DMS 273 (cell line): ENCODE results near the gene TDP2.
"Not testable (repeated sequence)": the region's sequence is repeated elsewhere in the genome, so short reads cannot be mapped to it uniquely, and the experiment has no call there.

Experiments used
- DNase-seq: peaks from one replicate; lab custom pipeline; 2025; ENCODE audit not compliant: unreplicated experiment; lab: John Stamatoyannopoulos, UW

The TDP2 gene

DNA sequence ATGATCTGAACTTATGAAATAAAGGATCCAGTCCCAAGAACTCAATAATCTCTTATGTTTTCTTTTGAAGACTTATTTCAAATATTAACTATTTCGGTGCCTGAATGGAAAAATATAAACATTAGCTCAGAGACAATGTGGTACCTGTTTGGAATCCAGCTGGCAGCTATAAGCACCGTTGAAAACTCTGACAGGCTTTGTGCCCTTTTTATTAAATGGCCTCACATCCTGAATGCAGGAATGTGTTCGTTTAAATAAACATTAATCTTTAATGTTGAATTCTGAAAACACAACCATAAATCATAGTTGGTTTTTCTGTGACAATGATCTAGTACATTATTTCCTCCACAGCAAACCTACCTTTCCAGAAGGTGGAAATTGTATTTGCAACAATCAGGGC, 16.3 kb downstream of the TDP2 start:
- no peak for DNase-seq

DNA sequence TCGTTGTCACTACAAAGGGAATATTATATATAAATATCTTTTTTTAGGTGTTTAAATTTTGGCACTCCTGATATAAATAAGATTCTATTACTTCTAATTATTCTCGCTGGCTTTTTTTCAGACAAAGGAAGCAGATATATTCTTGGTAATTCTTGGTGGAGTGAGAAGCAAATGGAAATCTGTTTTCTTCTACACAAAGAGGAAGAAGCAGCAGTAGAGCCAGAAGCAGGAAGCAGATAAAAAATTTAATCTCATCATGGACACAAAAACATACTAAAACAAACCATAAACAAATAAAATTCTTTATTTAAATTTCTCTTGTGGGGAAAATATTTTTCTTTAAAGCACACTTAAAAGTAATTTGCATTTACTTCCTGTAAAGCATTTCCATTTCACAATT, 17.0 kb downstream of the TDP2 start:
- no peak for DNase-seq

DNA sequence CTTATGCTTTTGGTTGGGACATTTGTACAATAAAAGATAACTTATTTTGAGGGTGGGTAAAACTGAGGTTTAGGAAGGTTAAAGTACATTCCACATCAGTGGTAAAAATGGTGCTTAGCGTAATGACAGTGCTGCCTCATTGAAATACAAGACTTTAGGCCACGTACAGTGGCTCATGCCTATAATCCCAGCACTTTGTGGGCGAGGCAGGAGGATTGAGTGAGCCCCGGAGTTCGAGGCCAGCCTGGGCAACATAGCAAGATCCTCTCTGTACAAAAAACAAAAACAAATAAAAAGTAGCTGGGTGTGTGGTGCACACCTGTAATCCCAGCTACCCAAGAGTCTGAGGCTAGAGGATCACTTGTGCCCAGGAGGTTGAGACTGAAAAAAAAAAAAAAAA, 18.4 kb downstream of the TDP2 start:
- DNase-seq = no peak

DNA sequence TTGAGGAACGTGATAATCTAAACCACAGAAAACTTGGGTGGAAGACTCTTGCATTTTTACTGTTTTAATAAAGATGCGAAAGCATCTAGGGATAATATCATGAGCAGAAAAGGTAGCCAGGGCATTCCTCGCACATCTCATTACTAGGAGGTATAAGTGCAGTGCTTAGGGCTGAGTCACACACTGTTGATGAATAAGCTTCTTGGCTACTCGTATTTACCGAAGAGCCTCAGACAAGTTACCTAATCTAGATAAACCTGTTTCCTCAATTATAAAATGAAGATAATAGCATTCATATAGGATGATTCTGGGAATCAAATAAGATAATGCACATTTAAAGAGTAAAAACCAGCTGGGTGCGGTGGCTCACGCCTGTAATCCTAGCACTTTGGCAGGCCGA, 19.9 kb downstream of the TDP2 start:
- no peak for DNase-seq

DNA sequence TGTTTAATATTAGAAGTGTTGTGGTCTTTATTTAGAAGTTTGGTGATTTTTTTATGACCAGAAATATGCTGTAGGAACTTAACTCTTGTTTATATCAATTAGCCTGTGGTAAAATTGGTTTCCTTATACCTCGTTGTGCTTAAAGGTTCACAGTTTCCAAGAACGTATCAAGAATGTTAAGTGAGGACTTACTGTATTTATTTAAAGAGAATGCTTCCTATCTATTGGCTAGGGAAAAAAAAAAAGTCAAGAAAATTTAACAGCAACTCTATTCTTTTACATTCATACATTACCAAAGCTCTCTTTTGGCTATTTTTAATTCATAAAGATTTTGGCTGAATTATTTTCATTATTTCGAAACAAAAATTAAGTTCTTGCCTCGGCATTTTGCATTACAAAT, 22.3 kb downstream of the TDP2 start:
- DNase-seq = no peak

DNA sequence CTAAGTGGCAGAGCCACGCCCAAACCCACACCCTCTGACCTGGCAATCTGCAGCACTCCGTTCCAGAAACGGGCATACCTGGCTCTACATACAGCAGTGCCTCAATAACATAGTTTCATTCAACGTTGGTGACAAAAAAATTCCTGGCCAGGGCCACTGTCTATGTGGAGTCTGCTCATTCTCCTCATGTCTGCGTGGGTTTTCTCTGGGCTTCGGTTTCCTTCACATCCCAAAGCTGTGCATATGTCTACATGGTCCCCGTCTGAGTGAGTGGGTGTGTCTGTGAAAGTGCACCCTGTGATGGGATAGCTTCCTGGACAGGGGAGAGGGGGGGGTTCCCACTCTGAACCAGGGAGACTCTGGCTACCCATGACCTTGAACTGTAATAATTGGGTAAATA, 22.8 kb downstream of the TDP2 start:
- no peak for DNase-seq

DNA sequence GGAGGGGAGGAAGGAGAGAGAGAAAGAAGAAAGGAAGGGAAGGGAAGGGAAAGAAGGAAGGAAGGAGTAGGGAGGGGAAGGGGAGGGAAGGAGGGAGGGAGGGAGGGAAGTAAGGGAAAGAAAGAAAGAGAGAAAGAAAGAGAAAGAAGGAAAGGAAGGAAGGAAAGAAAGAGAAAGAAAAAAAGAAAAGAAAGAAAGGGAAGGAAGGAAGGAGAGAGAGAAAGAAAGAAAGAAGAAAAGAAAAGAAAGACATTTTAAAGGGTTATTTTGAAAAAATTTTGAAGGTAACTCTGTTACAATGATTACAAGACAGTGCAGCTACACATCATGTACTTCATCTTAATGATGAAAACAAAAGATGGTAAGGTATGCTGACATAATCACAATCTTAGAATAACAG, 24.6 kb downstream of the TDP2 start:
- DNase-seq = no peak

DNA sequence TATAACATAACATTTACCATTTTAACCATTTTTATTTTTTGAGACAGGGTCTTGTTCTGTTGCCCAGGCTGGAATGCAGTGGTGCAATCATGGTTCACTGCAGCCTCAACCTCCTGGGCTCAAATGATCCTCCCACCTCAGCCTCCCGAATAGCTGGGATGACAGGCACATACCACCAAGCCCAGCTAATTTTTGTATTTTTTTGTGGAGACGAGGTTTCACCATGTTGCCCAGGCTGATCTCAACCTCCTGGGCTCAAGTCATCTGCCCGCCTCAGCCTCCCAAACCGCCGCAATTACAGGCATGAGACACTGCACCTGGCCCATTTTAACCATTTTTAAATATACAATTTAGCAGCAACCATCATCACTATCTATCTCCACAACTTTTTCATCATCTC, 26.1 kb downstream of the TDP2 start:
- not testable (repeated sequence) for DNase-seq

DNA sequence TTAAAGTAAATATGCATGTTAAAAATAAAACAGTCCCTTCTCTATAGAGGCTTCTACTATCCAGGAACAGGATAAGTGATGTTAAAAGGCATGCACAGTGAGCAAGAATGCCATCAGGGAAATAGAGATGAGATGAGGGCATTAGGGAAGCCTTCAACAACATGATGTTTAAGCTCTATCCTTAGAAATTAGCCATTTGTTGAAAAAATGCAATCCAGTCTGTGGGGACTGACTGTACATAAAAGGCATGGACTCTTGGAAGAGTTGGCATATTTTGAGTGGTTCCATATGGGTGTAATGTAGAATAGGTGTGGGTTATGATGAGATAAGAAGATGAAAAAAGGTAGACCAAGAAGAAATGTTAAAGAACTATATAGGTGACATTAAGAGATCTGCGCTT, 26.5 kb downstream of the TDP2 start:
- no peak for DNase-seq

DNA sequence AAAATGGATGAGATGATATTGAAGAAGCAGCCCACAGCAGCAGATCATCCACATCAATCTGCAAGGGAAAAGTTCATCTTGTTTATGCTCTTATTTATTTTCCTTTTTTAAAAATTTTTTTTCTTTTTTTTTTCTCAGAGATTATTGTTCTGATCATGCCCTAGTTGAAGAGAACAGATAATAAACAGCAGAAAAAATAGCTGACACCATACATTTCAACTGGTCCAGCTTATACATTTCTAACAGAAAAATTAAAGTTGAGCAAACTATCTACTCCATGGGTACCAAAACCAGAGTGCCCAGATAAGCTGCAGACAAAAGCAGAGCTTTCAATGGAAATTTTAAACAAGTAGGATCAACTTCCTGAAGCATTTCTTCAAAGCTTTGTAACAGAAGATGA, 30.0 kb downstream of the TDP2 start:
- no peak for DNase-seq

DNA sequence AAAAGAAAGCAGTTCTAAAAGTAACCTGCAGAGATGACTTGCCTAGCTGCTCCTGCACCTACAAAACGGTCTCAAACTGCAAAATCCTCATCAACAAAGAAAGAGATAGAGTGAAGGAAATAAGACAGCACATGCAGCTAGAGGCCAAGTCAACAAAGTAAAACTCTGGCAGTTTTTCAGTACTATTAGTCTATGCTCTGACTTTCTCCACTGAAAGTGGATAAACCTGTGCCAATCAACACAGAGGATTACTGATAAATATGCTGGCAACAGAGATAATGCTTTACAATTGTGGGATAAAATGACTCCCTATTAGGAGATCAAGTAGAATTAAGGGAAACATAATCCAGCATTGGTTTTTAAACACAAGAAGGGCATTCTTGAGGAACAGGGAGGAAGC, 34.1 kb downstream of the TDP2 start:
- DNase-seq = no peak

DNA sequence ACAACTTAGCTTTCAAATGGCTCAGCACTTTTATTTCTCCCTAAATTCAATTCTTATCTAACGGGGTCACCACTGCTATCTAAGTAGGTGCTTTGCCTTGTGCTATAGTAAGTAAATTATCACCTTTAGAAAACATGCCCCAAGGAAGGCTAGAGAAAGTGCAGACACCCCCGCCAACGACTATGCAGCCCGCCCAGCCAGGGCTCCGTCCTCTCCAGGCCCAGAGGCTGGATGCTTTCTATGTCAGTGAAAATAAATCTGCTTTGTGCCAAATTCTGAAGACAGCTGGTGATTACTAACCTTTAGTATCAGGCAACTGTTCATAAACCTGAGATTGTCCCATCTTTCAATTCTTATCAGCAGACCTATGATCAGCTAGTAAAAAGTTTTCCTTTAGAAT, 35.0 kb downstream of the TDP2 start:
- no peak for DNase-seq

DNA sequence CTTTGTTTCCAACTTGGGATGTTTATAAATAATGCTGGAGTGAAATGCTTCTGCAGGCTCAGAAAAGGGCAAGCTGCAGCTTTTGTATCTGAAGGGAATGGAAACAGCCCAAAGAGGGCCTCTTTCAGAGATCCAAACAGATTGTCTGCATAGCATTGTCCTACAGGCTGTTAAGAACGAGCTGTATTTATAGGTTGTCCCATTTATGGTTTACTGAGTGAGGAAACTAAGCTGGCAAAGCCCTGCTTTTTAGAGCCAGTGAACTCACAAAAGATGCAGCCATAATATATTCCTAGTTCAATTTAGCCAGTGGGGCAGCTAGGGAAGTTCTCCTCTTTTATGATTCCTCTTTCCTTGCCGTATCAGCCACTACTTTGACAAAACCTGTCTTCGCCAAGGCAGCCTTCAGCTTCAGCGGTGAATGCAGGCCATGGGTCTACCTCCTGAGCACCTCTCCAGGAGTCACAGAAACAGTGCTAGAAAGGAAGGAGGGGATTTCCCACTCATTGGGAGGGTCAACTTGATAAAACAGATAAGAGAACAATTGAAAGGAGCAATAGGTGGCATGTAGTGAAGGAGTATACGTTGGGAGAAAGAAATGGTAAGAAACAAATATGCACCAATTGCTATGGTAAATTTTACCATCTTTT, 35.7 kb downstream of the TDP2 start:
- DNase-seq = no peak

DNA sequence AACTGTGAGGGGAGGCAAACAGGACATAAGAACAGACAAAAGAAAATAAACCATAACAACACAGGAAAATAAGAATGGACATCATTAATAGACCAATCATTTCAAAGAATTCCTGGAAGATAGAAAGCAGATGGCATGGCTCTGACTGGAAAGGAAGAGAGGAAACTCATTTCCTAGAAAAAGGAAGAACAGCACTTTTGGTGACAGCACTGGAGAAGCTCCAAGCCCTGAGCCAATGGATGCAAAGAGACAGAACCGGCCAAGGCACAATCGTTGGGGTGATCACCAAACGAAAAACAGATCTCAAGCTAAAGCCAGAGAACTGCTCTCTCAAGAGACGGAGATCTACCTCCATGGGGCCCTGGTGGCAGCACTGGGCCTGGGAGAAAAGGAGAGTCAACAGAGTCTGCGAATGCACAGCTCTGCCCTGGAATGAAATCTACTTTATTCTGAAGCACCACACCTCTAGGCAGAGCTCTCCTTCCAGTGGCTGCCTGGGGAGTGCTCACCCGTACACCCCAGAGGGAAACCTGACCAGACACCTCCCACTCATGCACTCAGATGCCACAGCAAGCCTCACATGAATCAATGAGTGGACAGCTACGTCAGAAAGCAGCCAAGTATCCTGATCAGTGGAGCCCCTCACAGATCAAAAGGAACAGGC, 44.9 kb downstream of the TDP2 start:
- no peak for DNase-seq

DNA sequence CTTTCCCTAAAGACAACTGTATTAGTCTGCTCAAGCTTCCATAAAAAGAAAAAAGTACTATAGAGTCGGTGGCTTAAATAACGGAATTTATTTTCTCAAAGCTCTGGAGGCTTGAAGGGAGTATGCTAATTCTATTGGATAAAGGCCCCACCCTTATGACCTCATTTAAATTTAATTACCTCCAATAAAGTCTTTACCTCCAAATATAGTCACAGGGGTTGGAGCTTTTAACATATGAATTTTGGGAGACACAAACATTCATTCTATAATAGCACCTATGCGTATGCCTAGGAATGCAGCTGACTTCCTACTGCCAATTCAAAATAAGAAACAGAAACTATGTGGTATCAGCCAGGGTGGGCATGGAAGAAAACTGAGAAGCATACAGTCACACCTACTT, 46.1 kb downstream of the TDP2 start:
- no peak for DNase-seq

DNA sequence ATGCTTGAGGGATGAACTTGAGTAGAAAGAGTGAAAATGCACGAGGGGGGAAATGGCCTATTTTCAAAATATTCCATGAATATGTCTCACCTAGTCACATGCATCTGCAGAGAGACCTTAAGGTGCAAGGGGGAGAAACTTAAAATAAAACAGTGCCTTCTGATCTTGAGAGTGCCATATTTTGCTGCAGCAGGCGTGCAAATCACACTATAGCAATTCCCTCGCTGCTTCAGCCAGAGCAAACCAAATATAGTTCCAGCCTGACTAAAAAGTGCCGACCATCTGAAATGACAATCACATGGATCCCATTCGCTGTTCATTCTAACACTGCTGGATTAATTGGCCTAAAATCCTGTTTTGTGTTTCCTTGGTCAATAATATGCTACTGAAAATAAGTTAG, 47.0 kb downstream of the TDP2 start:
- no peak for DNase-seq

DNA sequence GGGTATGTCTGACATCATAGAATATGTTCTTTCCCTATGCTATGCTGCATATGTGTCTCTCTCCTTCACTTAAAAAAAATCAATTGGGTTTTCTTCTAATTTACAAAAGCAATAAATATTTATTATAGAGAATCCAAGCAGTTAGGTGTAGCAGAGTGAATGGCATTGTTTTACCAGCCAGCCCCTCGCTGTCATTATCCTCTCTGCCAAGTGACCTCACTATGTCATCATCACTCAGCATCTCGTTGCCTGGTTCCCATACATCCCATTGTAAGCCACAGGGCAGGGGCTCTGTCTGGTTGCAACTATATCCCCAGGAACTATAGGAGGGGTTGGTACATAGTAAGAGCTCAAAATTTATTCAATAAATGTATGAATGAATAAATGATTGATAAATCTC, 52.1 kb downstream of the TDP2 start:
- DNase-seq = no peak

DNA sequence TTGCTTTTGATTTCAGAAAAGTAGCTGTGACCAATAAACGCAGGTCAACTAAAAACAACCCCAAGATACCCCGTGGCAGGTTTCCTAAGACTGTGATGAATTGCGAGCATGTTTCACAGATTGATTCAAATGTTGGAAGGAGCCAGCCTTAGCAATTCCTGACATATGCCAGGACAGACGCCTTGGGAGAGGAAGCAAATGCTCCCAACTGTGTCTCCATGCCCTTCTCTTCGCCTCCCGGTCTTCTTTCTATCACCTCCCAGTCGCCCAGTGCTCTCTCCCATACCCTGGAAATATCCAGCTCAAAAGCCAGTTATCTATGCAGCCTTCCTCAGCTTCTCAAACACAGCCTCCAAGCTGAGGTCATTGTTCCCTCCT, 52.7 kb downstream of the TDP2 start:
- DNase-seq = peak; percentile 59

DNA sequence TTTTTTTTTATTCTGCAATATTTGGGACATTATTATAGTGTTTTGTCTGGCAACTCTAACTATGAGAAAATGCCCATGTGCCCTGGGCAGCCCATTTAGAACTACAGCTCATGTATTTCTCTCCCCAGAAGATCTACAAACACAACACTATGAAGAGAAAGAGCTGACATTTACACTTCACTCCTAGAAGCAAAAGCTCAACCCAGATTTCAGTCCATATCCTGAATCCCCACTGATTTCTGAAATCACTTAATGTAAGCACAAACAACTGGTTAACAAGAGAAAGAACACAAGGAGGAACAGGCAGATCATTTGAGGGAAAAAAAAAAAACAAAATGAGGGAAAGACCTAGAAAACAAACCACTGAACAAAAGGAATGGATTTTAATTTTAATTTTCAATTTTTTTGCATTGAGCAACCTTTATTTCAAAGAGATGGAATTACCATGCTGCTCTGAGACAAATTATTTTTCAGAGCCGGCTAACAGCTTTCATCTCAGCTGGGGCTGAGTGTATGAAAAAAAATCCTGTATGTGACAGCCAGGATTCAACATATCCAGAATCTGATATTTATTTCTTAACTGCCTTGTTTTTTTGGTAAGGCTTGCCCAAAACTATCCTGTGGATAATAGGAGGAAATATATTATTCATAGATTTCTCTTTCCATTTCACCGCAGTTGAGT, 53.2 kb downstream of the TDP2 start:
- no peak for DNase-seq

DNA sequence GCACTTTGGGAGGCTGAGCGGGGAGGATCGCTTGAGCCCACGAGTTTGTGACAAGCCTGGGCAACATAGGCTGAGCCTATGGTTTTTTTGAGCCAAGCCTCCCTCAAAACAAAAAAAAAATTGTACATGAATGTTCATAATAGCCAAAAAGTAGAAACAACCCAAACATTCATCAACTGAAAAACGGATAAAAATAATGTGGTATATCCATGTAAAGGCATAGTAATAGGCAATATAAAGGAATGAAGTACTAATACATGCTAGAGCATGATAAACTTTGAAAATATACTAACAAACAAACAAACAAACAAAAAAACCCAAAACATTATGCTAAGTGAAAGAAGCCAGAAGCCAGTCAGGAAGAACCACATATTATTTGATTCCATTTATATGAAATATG, 56.0 kb downstream of the TDP2 start:
- DNase-seq = no peak

DNA sequence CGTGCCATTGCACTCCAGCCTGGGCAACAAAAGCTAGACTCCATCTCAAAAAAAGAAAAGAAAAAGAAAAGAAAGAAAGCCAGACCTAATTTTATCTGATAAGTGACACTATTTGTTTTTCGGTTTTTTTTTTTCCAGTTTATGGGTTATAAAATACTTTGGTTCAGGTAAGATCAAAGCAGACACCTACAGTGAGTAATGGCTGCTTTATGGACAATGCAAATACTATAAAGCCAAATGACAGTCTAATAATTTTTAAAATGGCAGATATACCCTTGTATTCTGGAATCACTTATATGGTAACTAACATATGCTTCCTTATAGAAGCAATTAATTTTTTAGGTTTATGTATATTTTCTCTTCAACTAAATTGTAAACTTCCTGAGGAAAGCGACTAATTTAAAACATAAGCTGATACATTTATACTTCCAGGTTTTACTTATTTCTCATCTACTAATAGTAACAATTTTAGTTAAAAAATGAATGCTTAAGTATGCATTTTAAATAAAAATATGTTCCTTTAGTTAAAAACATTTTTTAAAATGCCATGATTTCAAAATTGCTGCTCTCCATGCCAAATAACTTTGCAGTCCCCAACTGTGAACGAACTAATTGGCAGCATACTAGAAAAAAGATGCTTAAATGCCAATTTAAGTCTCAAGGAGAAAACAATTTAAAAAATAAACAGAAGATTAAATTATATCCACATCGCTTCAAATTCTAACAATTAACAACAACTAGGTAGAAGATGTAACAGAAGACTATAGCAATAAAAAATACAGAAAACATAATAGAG, 59.2 kb downstream of the TDP2 start:
- DNase-seq = no peak
